ENCODE data around the gene CMTM5. TPM values are rescaled to one million over a fixed set of nuclear protein-coding genes. Genes with fewer than 3 reads are reported as not detected.

CMTM5 gene
- total RNA-seq, 1 experiment from 2014 or later, result 0.24 TPM

GRCh38 chr14:23348297-23348655, 28.6 kb upstream of the CMTM5 start (continued):
- TF ChIP-seq E2F4 (CRISPR knock-in tag; IDR thresholded peaks at IDR 0.05; ENCODE audit: borderline replicate concordance, low read depth) (no peak), E2F1 (CRISPR knock-in tag; IDR thresholded peaks at IDR 0.05) (no peak), TCF7 (CRISPR knock-in tag; IDR thresholded peaks at IDR 0.05; ENCODE audit: low read depth) (no peak), EMX1 (CRISPR knock-in tag; IDR thresholded peaks at IDR 0.05) (no peak)

GRCh38 chr14:23349156-23349845, 27.5 kb upstream of the CMTM5 start:
- no peak overlapping the region for H3K27ac Mint-ChIP-seq
- H3K4me1 Mint-ChIP-seq, result peaks cover 19% of the 10 kb centered on the region
- POLR2A ChIA-PET, result interaction anchor here (0.6 kb wide), 1 partner anchor 44 kb away, joined by 3 read pairs; no protein-coding TSS in a partner anchor
- DNase-seq (ENCODE audit: low spot score), result no peak
- no peak for TF ChIP-seq ZNF396 (CRISPR knock-in tag; IDR thresholded peaks at IDR 0.05; ENCODE audit: borderline replicate concordance)
- no peak for TF ChIP-seq E2F4 (CRISPR knock-in tag; IDR thresholded peaks at IDR 0.05; ENCODE audit: borderline replicate concordance, low read depth)
- no peak for TF ChIP-seq ERG (CRISPR knock-in tag; IDR thresholded peaks at IDR 0.05)
- TF ChIP-seq STAT6 (CRISPR knock-in tag; conservative IDR thresholded peaks at IDR 0.05; ENCODE audit: low read depth), result no peak
- TF ChIP-seq E2F5 (CRISPR knock-in tag; IDR thresholded peaks at IDR 0.05), result no peak
- no peak for TF ChIP-seq GRHL2 (CRISPR knock-in tag; IDR thresholded peaks at IDR 0.05; ENCODE audit: insufficient replicate concordance, severe bottlenecking)
- no peak for TF ChIP-seq HMGXB4 (CRISPR knock-in tag; IDR thresholded peaks at IDR 0.05)
- no peak for TF ChIP-seq CREM (CRISPR knock-in tag; IDR thresholded peaks at IDR 0.05)
- TF ChIP-seq NR1H2 (CRISPR knock-in tag; IDR thresholded peaks at IDR 0.05), result no peak
- CTCF ChIA-PET, result interaction anchor here (0.5 to 5.4 kb wide), 5 partner anchors 11 to 280 kb away, joined by 3 to 73 read pairs (median 3); partner anchors contain the start of gene EFS
- peaks cover 36% of the 10 kb centered on the region for H3K27me3 Mint-ChIP-seq (ENCODE audit: low read depth)
- H3K36me3 Mint-ChIP-seq, result peaks cover 10% of the 10 kb centered on the region
- H3K4me3 Mint-ChIP-seq, result no peak overlapping the region
- H3K9me3 Mint-ChIP-seq, result no peaks in the 10 kb centered on the region
- ATAC-seq, result no peak

All from WTC11 (cell line).